CD4-positive, alpha-beta T cell treated with Interleukin-21 for 1 hour (primary cell): Measurements from ENCODE around the gene IMPACT.

Source experiments
- DNase-seq: peaks from one replicate; pipeline ENCODE4 v3.0.0-alpha.2; 2020

The IMPACT gene

DNA sequence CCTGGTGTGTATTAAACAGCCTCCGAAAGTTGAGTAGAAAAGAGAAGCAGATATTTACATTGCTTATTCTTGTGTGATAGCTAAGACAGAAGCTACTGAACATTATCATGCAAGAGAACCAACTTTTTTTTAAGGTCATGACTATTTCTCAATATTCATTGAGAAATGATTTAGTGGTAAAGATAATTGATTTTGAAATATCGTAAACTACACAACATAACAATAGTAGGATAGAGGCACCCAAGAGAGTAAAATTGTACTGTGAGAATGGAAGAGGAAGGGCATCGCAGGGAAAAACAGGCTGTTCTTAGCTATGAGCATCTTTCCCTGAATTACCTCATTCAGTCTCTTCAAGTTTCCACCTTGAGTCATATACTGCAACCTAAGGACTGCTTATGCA lies 59.2 kb downstream of the IMPACT start:
- DNase-seq = no peak

DNA sequence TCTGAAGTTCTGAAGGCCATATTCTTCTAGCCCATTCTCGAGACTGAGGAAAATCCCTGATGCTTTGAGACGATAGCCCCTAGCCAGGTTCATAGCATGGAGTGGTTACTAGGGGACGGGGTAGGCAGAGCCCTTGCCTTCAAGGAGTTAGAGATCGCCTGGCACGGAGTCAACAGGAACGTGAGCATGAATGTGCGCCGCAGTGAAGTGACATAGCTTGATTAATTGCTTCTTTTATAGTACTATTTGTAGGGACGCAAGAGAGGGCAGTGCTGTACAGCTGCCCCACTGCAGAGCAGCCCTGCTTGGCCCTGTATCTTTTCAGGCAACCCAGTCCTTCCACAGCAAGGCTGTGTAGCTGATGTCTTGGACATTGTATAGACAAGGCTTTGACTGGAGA lies 60.2 kb downstream of the IMPACT start:
- no peak for DNase-seq

DNA sequence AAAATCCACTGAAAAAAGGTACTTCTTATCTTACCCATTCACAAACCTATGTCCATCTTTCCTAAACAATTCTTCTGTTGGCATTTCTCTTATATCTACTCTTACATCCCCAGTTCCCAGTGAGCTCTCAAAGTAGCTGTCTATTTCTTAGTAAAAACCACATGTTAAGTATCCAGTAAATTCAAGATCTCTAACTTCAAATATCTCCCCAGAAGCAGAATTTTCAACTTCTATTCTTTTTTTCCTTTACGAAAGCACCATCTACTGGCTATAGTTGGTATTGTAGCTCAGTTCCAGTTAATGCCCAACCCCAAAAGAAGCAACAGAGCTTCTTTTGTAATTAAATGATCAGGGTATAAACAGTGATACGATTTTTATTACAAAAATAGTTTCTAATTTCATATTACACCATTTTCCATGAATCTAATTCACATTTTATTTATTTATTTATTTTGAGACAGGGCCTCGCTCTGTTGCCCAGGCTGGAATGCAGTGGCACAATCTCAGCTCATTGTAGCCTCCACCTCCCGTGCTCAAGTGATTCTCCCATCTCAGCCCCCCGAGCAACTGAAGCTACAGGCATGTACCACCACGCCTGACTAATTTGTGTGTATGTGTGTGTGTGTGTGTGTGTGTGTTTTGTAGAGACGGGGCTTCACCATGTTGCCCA lies 62.5 kb downstream of the IMPACT start:
- peak; percentile 48 for DNase-seq

DNA sequence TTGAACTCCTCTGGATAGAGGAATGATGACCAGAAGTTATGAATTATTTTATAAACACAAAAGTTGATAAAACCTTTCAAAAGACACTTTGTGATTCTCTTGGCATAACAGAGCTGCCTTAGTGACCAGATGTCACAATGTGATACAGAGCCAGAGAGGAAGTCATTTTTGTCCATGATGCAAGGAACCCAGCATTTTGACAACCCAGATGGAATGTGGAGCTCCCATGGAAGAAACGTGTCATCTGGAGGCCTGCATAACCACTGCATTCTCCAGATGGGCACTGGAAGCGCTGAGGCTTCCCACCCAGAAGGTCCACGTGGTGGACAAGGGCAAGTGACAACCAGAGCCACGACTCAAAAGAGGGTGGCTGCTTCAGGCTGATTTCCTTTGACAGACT lies 64.1 kb downstream of the IMPACT start:
- no peak for DNase-seq

DNA sequence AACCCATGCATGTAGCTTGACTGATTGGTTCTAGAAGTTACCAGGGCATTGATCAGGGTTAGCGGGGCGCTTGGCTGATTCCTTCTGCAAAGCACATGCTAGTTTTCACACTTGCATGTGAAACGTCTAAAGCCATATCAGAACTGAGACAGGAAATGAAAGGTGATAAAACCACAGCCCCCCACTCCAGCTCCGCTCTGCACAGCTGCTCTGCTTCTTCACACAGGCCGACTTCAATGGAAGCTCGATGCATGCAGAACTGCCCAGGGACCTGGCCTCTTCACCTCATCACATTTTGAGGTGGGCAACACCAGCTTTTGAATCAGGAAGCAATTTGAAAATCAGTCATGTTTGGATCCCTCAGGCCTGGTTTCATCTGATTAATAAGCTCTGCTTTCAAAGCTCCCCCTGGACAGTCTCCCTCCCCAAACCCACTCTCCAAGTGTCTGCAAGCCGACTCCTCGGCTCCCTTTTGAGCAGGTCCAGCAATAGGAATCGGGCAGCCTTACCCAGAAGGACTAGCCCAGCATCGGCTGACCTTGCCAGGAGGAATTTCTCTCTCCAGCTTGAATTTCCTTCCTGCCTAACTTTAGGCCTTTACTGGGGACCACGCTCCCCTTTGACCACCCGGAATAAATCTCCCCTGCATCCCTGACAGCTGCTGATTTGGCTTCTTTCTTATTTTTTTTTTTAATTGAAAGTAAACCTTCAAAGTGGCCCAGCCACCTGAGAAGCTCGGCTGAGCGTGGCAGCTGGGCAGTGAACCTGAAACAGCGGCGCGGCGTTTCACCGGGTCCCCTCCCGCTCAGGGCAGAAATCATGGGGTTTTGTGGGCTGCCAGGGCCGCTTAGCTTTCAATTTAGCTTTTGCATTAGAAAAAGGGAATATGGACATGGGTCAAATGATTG lies 65.7 kb downstream of the IMPACT start:
- DNase-seq = peak; percentile 25

DNA sequence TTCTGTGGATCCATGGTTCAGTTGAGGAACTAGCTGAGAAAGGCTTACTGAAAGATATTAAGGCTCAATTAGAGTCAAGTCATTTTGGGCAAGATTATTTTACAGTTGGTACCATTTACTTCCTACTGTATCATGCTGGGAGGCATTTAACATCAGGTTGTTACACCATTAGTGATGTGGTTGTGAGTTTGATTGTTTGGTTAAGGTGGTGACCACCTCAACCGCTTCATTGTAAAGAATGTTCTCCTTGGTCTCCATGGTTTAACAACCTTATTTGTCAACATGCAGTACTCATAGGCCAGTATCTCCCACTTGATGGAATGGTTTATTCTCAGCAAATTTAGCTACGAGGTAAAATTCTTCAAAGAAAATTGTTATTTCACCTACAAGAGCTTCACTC lies 68.1 kb downstream of the IMPACT start:
- no peak for DNase-seq

DNA sequence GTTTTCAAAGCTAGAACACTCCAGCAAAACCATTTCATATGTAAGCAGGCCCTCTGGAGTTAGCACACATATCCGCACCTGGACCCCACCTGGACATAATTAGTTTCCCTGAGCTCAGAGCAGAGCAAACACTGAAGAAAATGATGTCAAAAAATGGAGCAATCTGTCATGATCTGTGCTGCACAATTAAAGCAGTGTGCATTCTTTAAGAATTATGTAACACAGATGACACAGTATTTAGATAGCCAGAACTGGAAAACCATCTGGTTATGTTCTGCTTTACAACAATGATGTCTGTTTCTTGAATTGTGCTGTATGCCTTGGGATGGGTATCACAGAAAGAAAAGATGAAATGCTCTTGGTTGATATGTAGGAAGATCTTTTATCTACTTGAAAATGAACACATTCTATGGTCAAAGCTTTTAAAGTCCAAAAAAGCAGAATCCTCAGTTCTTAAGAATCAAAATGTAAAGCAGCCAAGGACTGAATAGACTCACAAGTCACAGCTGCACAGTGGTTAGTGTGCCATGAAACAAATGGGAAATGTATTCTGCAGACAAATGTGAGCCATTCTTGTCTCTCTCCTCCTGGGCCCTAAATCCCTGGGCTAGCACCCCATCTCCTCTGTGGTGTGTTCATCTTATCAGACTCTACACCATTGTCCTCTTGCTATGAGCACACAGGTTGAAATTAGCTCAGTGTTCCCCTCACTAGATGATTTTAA lies 70.7 kb downstream of the IMPACT start:
- DNase-seq = no peak

DNA sequence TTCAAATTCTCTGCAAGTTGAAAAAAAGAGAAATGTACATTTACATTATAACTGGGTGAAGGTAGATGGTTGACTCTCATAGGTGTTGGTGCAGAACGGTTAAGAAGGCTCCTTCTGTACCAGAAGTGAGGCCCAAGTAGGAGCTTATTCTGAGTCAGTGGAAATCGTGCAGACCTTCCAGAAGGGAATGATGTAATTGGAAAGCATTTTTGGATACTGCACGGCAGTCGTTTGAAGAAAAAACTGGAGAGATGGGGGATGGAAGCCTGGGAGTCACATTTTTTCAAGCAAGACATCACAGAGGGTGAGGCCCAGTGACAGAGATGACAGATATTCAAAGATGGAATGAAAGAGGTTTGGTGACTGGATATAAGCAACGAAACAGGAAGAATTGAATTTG lies 73.3 kb downstream of the IMPACT start:
- no peak for DNase-seq

DNA sequence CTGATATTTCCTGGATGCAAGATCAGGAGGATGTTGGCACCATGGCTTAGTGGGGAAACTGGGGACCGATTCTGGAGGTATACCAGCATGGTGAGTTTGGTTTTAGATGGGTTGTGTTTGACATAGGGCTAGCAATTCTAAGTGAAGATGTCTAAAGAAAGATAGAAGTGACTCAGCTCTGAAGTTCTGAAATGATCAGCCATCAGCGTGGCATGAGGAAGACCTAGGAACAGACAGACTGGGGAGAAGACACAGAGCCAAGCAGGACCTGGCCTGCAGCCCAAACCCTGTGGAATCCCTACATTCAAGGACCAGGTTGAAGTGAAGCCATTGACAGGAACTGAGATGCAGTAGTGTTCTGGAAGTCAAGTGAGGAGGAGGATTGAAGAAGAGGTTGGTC lies 73.7 kb downstream of the IMPACT start:
- DNase-seq = no peak

DNA sequence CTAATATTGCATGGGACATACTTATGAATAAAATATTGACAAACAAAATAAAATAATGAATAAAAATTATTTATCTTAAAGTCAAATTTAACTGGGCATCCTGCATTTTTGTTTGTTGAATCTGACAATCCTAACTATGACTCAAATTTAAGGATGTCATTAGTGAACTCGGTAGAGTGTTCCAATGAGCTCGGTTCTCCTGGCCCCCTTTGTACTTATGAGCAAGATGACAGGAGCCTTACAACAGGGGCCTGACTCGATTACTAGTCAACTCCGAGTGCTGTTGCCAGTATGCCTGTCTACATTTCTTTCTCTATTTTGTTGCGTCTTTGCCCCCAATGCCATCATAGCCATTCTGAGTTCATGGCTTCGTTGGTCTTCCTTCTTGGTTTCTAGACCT lies 74.3 kb downstream of the IMPACT start:
- no peak for DNase-seq

DNA sequence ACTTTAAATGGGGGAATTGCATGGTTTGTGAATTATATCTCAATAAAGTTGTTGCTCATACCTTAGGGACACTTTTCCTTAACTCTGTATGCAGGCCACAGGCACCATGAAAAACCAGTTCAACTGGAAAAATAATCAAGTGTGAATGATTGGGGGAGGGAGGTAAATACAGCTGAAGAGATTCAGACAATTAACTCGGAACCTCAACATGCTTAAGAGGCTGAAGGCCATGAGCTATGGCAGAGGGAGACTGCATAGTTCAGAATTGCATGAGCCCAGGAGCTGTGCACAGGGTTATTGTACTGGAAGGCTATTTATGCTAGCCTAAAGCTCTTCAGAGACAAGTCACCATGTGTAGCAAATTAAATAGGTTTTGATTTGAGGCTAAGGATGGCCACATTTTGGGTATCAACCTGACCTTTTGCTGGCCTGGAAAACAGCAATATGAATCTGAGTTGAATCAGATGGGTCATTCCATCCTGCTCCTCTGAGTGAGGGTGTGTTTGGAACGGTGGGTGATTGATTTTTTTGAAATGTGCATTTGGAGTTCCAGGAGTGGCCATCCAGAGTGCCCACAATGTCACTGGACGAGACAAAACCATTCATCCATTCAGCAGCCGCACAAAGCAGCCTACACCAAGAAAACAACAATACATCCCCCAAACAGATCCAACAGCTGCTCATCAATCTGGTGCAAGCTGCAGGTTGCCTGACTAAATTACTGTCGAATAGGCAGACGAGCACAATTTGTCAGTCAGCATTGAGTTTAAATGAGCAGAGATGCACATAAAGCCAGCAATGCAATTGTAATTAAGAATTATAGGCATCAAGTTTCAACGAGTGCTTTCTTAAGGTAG lies 76.4 kb downstream of the IMPACT start:
- DNase-seq = no peak
